ENCODE data around the gene ST3GAL2. TPM values are rescaled to one million over a fixed set of nuclear protein-coding genes. Genes with fewer than 3 reads are reported as not detected.
"Not testable (repeated sequence)": the region's sequence is repeated elsewhere in the genome, so short reads cannot be mapped to it uniquely, and the experiment has no call there.

Gene ST3GAL2
- total and polyA plus RNA-seq, 10 of the 15 experiments (the other 5 are each of a cell fraction or from before 2014, with no cell fraction given), result 0.95 to 61.7 (median 25.9) TPM

GRCh38 chr16:70407811-70408274 lies 31.1 kb downstream of the ST3GAL2 start (continued):
- TF ChIP-seq CEBPZ (IDR thresholded peaks at IDR 0.05; ENCODE audit: low read depth, low read length) (no peak), ZNF384 (IDR thresholded peaks at IDR 0.05; ENCODE audit: borderline replicate concordance, low read depth, low read length) (no peak), EP300 (IDR thresholded peaks at IDR 0.05; ENCODE audit: borderline replicate concordance in 1 of 2, control insufficient read depth in 1 of 2, low read depth in 2 of 2, low read length in 2 of 2) (0 out of 4 replicates have a peak, but pooled peaks of 1 of the 2 experiments have one; percentile 23), IKZF1 (conservative IDR thresholded peaks at IDR 0.05) (no peak), HCFC1 (IDR thresholded peaks at IDR 0.05; ENCODE audit: low read length) (no peak)

- ChIA-PET POLR2A (interaction anchor here (0.6 to 4.3 kb wide), 9 partner anchors 11 to 262 kb away, joined by 3 to 47 read pairs (median 4); partner anchors contain the start of gene ST3GAL2), SMC1A (ENCODE audit: uncharacterized antibody, unreplicated experiment) (interaction anchor here (0.9 to 4.2 kb wide), 6 partner anchors 12 to 48 kb away, joined by 4 to 39 read pairs (median 22); partner anchors contain the start of gene FCSK), RAD21 (ENCODE audit: unreplicated experiment) (interaction anchor here (1.0 to 3.9 kb wide), 10 partner anchors 10 to 71 kb away, joined by 3 to 38 read pairs (median 4); no protein-coding TSS in a partner anchor), CTCF (interaction anchor here (0.8 to 2.2 kb wide), 9 partner anchors 11 to 103 kb away, joined by 3 to 7 read pairs (median 4); partner anchors contain the start of gene FCSK)
- ATAC-seq, result peak; percentile 3; the same call in 2 of the 3 replicates
- DNase-seq (ENCODE audit: low read depth, low spot score); H2AFZ ChIP-seq (ENCODE audit: control insufficient read depth, low read depth, low read length); H3K27me3 ChIP-seq (replicated peaks in 1 of 2; ENCODE audit: control insufficient read depth in 2 of 2, insufficient read depth in 2 of 2, low read length in 1 of 2); intact Hi-C loops (cut with micrococcal nuclease; ENCODE audit: unreplicated experiment); BruUV-seq (replicated peaks); H4K20me1 ChIP-seq (ENCODE audit: control insufficient read depth, insufficient read depth); H3K36me3 ChIP-seq (ENCODE audit: control insufficient read depth in 2 of 2, insufficient read depth in 2 of 2, low read length in 1 of 2); FAIRE-seq; H3K9ac ChIP-seq (ENCODE audit: control insufficient read depth, insufficient read depth, low read length); H3K9me3 ChIP-seq (replicated peaks; ENCODE audit: control insufficient read depth, insufficient read depth, low read length): not testable (repeated sequence)
- in situ Hi-C loops (cut with MboI), result loop anchor here (25.0 kb wide), 1 partner anchor 1644 kb away; no protein-coding TSS in a partner anchor
- WGBS (ENCODE audit: insufficient coverage, insufficient replicate concordance, low lambda C conversion rate, missing lambda C conversion rate), result 16% methylated on average over 5 of the region's 5 CpGs
- peak overlapping the region; percentile 81 for H3K27ac ChIP-seq (ENCODE audit: control insufficient read depth, insufficient read depth)
- peak overlapping the region; percentile 26; the same call in 1 of the 2 replicates for H3K4me2 ChIP-seq (ENCODE audit: control insufficient read depth, insufficient read depth)
- TF ChIP-seq MEF2A (IDR thresholded peaks at IDR 0.05; ENCODE audit: insufficient read depth, low read depth, low read length), result 0 out of 2 replicates have a peak, but pooled peaks have one; percentile 58
- peak; percentile 70 for TF ChIP-seq MEF2B (IDR thresholded peaks at IDR 0.05; ENCODE audit: partially characterized antibody, poor library complexity, severe bottlenecking)
- TF ChIP-seq NR2F1 (conservative IDR thresholded peaks at IDR 0.05), result peak; percentile 67; the same call in 1 of the 2 replicates
- H3K4me1 ChIP-seq (ENCODE audit: control insufficient read depth, insufficient read depth, low read length), result peaks cover 58% of the 10 kb centered on the region
- peaks cover 77% of the 10 kb centered on the region for H3K79me2 ChIP-seq (ENCODE audit: control insufficient read depth, insufficient read depth, low read length)
- 0 out of 2 replicates have a peak overlapping the region, but pooled peaks have one; percentile 2 for H3K4me3 ChIP-seq
Measured at GRCh38 chr16:70406104-70406503, 32.8 kb downstream of the ST3GAL2 start.

All from GM12878 (cell line).